ENCODE measurements around the gene MXRA7.

The MXRA7 gene

DNA sequence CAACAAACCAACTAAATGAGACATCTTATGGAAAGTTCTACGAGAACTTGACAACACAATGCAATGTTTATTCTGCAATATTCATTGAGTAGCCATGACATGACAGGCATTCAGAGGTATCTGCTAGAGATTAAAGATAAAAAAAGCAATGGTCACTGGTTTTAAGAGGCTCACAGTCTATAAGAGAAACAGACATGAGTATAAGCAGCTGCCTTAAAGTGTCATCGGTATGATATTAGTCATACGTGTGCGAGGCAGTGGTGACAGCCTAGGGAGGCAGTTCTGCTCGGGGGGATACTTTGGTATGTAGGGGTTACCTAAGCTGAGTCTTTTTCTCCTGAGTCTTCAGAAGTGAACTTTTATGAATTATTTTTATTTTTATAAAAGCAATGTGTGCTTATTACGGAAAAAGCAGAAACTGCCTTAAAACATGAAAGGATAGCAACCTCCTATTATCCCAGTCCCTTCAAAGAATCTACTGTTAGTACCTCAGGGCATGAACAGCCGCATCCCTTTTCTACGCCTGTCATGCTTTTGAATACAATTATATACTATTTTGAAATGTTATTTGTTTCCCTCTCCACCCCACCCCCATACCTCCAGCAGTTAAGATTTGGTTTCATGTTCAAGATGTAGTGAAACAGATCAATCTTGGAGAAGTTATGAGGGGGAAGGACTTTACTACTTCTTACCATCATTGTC lies 75.0 kb downstream of the MXRA7 start:
- Histone ChIP-seq H3K9me3 (ENCODE audit: control insufficient read depth in 1 of 2, low read length in 2 of 2) (no peaks in the 10 kb centered on the region), H3K27me3 (ENCODE audit: low read depth, low read length) (no peaks in the 10 kb centered on the region), H3K27ac (ENCODE audit: low read length) (no peak overlapping the region), H3K36me3 (ENCODE audit: control insufficient read depth in 1 of 2, insufficient read depth in 2 of 2, low read length in 2 of 2) (no peaks in the 10 kb centered on the region), H3K4me3 (ENCODE audit: low read depth in 1 of 2, low read length in 2 of 2) (no peak overlapping the region), H3K4me1 (ENCODE audit: control insufficient read depth in 1 of 2, insufficient read depth in 2 of 2, low read length in 2 of 2) (no peaks in the 10 kb centered on the region)

DNA sequence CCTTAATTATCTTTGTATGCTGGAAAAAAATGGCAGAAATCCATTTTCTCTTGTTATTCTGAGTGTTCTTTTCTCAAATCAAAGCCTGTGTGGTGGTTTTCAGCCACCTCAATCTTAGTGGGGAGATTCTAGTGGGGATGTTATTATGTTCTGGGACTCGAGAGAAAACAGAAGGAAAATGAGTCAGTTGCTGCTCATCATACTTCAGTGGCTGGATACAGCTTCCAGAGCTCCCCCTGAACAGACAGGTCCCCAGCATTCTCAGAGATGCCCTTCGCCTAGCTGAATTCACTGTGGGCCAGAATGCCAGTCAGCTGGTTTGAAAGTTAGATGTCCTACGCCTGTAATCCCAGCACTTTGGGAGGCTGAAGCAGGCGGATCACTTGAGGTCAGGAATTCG lies 75.7 kb downstream of the MXRA7 start:
- H3K36me3 ChIP-seq (ENCODE audit: control insufficient read depth in 1 of 2, insufficient read depth in 2 of 2, low read length in 2 of 2) = no peaks in the 10 kb centered on the region
- no peaks in the 10 kb centered on the region for H3K9me3 ChIP-seq (ENCODE audit: control insufficient read depth in 1 of 2, low read length in 2 of 2)
- H3K4me1 ChIP-seq (ENCODE audit: control insufficient read depth in 1 of 2, insufficient read depth in 2 of 2, low read length in 2 of 2) = no peaks in the 10 kb centered on the region
- no peak overlapping the region for H3K4me3 ChIP-seq (ENCODE audit: low read depth in 1 of 2, low read length in 2 of 2)
- H3K27ac ChIP-seq (ENCODE audit: low read length) = no peak overlapping the region
- H3K27me3 ChIP-seq (ENCODE audit: low read depth, low read length) = no peaks in the 10 kb centered on the region

DNA sequence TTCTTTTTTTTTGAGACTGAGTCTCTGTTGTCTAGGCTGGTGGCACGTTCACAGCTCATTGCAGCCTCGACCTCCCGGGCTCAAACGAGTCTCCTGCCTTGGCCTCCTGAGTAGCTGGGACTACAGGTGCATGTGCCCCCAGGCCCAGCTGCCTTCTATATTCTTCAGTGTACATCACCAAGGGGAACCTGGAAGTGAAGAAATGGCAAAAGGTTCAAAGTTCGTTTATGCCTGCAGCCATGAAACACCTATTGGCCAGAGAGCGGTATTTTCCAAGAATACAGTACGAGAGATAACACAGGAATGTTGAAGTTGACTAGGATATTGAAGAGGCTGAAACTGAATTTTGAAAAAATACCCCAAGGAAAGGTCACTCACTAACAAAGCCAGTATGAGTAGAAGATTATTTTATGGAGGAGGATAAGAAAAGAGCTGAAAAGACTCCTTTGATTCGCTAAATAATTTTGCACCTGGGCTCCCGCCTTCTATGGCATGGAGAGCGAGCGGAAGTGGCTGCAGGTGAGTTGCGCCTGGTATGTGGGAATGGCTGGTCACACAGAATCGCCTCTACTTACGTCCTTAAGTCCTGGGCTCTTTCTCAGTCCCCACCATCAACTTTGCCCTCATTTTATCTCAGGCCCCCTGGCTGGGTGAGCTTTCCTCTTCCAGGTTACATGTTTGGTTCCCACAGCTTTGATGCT lies 77.0 kb downstream of the MXRA7 start:
- no peak overlapping the region for H3K4me3 ChIP-seq (ENCODE audit: low read depth in 1 of 2, low read length in 2 of 2)
- no peak overlapping the region for H3K27ac ChIP-seq (ENCODE audit: low read length)
- no peaks in the 10 kb centered on the region for H3K4me1 ChIP-seq (ENCODE audit: control insufficient read depth in 1 of 2, insufficient read depth in 2 of 2, low read length in 2 of 2)
- H3K9me3 ChIP-seq (ENCODE audit: control insufficient read depth in 1 of 2, low read length in 2 of 2) = no peaks in the 10 kb centered on the region
- H3K36me3 ChIP-seq (ENCODE audit: control insufficient read depth in 1 of 2, insufficient read depth in 2 of 2, low read length in 2 of 2) = no peaks in the 10 kb centered on the region
- no peaks in the 10 kb centered on the region for H3K27me3 ChIP-seq (ENCODE audit: low read depth, low read length)

DNA sequence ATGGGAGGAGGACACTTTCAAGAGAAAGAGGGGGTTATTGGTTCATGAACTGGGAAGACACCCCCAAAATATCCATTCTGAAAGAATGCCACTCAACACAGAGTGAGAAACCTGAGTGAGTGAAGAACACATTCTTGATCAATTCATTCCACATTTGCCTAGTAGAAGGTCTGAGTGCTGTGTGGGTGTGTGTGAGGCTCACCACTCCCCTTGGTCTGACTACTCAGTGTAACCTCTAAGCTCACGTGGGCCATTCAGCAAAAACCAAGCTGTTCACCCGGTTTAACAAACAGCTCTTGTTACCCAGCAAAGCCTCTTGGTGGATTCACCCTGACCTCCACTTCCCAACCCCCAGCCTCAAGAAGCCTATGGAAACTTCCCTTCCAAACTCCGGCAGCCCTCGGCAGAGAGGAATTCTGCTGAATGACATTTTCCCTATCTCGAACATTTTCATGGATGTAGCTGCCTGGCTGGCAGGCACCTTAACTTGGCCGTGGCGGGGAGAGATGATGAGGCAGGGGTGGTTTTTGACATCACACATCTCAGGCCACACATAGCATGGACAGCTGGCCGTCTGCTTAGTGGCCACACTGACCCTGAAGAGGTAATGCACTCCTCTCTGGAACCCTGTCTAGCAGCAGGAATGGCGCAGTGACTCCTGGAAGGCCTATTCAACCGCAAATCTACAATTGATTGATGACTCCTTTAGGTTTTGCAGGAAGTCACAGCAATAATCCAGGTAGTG lies 78.8 kb downstream of the MXRA7 start:
- H3K9me3 ChIP-seq (ENCODE audit: control insufficient read depth in 1 of 2, low read length in 2 of 2) = no peaks in the 10 kb centered on the region
- H3K27ac ChIP-seq (ENCODE audit: low read length) = no peak overlapping the region
- no peak overlapping the region for H3K4me3 ChIP-seq (ENCODE audit: low read depth in 1 of 2, low read length in 2 of 2)
- H3K36me3 ChIP-seq (ENCODE audit: control insufficient read depth in 1 of 2, insufficient read depth in 2 of 2, low read length in 2 of 2) = no peaks in the 10 kb centered on the region
- no peaks in the 10 kb centered on the region for H3K4me1 ChIP-seq (ENCODE audit: control insufficient read depth in 1 of 2, insufficient read depth in 2 of 2, low read length in 2 of 2)
- H3K27me3 ChIP-seq (ENCODE audit: low read depth, low read length) = no peaks in the 10 kb centered on the region

DNA sequence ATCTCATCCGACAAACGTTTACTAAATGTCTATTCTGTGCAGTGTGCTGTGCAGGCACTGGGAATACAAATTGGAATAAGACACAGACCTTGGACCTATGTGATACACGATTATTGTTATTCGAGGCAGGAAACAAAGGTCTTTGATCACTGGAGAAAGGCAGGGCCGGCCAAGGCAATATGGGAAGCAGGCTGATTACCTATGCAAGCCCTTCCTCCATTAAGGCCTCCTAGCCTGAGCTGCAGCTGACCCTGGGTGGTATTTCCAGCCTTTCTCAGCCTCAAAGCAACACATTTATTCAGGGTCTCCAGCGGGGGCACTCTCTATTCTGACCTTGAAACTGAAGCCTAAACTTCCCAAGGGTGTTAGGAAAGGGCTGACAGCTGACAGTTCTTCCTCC lies 80.6 kb downstream of the MXRA7 start:
- no peak overlapping the region for H3K4me3 ChIP-seq (ENCODE audit: low read depth in 1 of 2, low read length in 2 of 2)
- H3K9me3 ChIP-seq (ENCODE audit: control insufficient read depth in 1 of 2, low read length in 2 of 2) = no peaks in the 10 kb centered on the region
- no peaks in the 10 kb centered on the region for H3K4me1 ChIP-seq (ENCODE audit: control insufficient read depth in 1 of 2, insufficient read depth in 2 of 2, low read length in 2 of 2)
- no peak overlapping the region for H3K27ac ChIP-seq (ENCODE audit: low read length)
- no peaks in the 10 kb centered on the region for H3K27me3 ChIP-seq (ENCODE audit: low read depth, low read length)
- H3K36me3 ChIP-seq (ENCODE audit: control insufficient read depth in 1 of 2, insufficient read depth in 2 of 2, low read length in 2 of 2) = no peaks in the 10 kb centered on the region

Data from muscle layer of duodenum (tissue), 2 donors.